ENCODE data around the gene METTL26. TPM values are rescaled to one million over a fixed set of nuclear protein-coding genes. Genes with fewer than 3 reads are reported as not detected.

The METTL26 gene
- total RNA-seq, 1 donor: 51.8 TPM

- peak; percentile 40 for TF ChIP-seq CTCF (IDR thresholded peaks at IDR 0.05; ENCODE audit: insufficient read depth, low read depth, low read length)
- H3K4me3 ChIP-seq (ENCODE audit: low read depth, low read length): peak overlapping the region; percentile 63
- no peak for DNase-seq (ENCODE audit: low read depth)
These were observed 12.1 kb upstream of the METTL26 start for GRCh38 chr16:648071-648780.

GRCh38 chr16:647173-647902 lies 11.2 kb upstream of the METTL26 start:
- H3K4me3 ChIP-seq (ENCODE audit: low read depth, low read length): no peak overlapping the region
- no peak for DNase-seq (ENCODE audit: low read depth)
- no peak for TF ChIP-seq CTCF (IDR thresholded peaks at IDR 0.05; ENCODE audit: insufficient read depth, low read depth, low read length)

- DNase-seq (ENCODE audit: low read depth): no peak
- H3K4me3 ChIP-seq (ENCODE audit: low read depth, low read length): no peak overlapping the region
- no peak for TF ChIP-seq CTCF (IDR thresholded peaks at IDR 0.05; ENCODE audit: insufficient read depth, low read depth, low read length)
These were observed 10.6 kb upstream of the METTL26 start for GRCh38 chr16:646679-647172.

- no peak overlapping the region for H3K4me3 ChIP-seq (ENCODE audit: low read depth, low read length)
- no peak for DNase-seq (ENCODE audit: low read depth)
- no peak for TF ChIP-seq CTCF (IDR thresholded peaks at IDR 0.05; ENCODE audit: insufficient read depth, low read depth, low read length)
These were observed 10.0 kb upstream of the METTL26 start for GRCh38 chr16:645852-646678.

- no peak overlapping the region for H3K4me3 ChIP-seq (ENCODE audit: low read depth, low read length)
- DNase-seq (ENCODE audit: low read depth): no peak
- no peak for TF ChIP-seq CTCF (IDR thresholded peaks at IDR 0.05; ENCODE audit: insufficient read depth, low read depth, low read length)
These were observed 8.5 kb upstream of the METTL26 start for GRCh38 chr16:644556-644955.

GRCh38 chr16:643050-643368 lies 6.9 kb upstream of the METTL26 start:
- TF ChIP-seq CTCF (IDR thresholded peaks at IDR 0.05; ENCODE audit: insufficient read depth, low read depth, low read length): no peak
- no peak for DNase-seq (ENCODE audit: low read depth)
- H3K4me3 ChIP-seq (ENCODE audit: low read depth, low read length): peak overlapping the region; percentile 81
